A549 (cell line): ENCODE data around the gene MRFAP1. TPM values are rescaled to one million over a fixed set of nuclear protein-coding genes. Genes with fewer than 3 reads are reported as not detected.

Experiments used
- ATAC-seq, 2 experiments: fragments of 200-7000 bp in 1 of 2; fragments of >200 bp in 1 of 2; cut with Nextera tagmentation in 1 of 2; cut with Tn5 transposase in 1 of 2; 3 replicates each; pipeline versions ENCODE4 v1.8.0 to v1.9.1; 2018 to 2020; ENCODE audit warnings: mild to moderate bottlenecking in 1 of 2, moderate library complexity in 1 of 2
- CTCF ChIA-PET: fragments of 300-600 bp; sonication (Branson Sonifier 250); formaldehyde crosslinking; extraction: SDS; loops from one replicate; lab custom pipeline; 2021; ENCODE audit warnings: antibody characterized with exemption, inconsistent platforms; lab: Yijun Ruan, JAX
- POLR2A ChIA-PET: fragments of 350-600 bp; formaldehyde crosslinking; extraction: SDS; loops from one replicate; lab custom pipeline; 2021; ENCODE audit warnings: antibody characterized with exemption, inconsistent platforms; lab: Yijun Ruan, JAX
- DNase-seq, 2 experiments: peaks; one replicate each; pipeline versions ENCODE4 v3.0.0 to v3.0.0-alpha.2; 2011 to 2016; ENCODE audit warnings: low read depth in 1 of 2, low spot score in 1 of 2
- FAIRE-seq: peaks from 2 replicates; lab custom pipeline; 2011; peaks lifted over from hg19 to GRCh38; lab: Jason Lieb, UNC
- H3K27ac ChIP-seq, 2 experiments: fragments of >200 bp; sonication (Bioruptor Twin); formaldehyde crosslinking; 3 replicates each; pipeline ENCODE4 v1.5.1; 2016 to 2017
- H3K4me1 ChIP-seq: fragments of >200 bp; sonication (Bioruptor Twin); formaldehyde crosslinking; 3 replicates; pipeline ENCODE4 v1.6.1; 2016
- H3K4me2 ChIP-seq: fragments of >200 bp; sonication (Bioruptor Twin); formaldehyde crosslinking; 3 replicates; pipeline ENCODE4 v1.6.1; 2016
- H3K4me3 ChIP-seq: fragments of >200 bp; sonication (Bioruptor Twin); formaldehyde crosslinking; 3 replicates; pipeline ENCODE4 v1.5.1; 2016
- H3K9me3 ChIP-seq: fragments of >200 bp; sonication (Bioruptor Twin); formaldehyde crosslinking; 3 replicates; pipeline ENCODE4 v1.6.1; 2016
- CBX8 ChIP-seq: fragments of 200-600 bp; sonication (generic); IDR thresholded peaks from 2 replicates; pipeline ENCODE4 v1.6.1; 2016
- EHMT2 ChIP-seq: fragments of 200-600 bp; sonication (generic); IDR thresholded peaks from 2 replicates; pipeline ENCODE4 v1.6.1; 2016; ENCODE audit warnings: antibody characterized with exemption, low read depth, mild to moderate bottlenecking, moderate library complexity
- FOSB ChIP-seq: fragments of 250-450 bp; sonication (Bioruptor Pico); IDR thresholded peaks from 2 replicates; pipeline ENCODE4 v1.5.0; 2020; ENCODE audit warnings: mild to moderate bottlenecking, moderate library complexity
- FOSL2 ChIP-seq, 2 experiments: fragments of 450-650 bp in 1 of 2; fragments of >200 bp in 1 of 2; sonication (Bioruptor Twin) in 1 of 2; formaldehyde crosslinking; IDR thresholded peaks; 2 replicates each; pipeline versions ENCODE4 v1.5.0 to v1.6.1; 2016 to 2020; ENCODE audit warnings: mild to moderate bottlenecking in 1 of 2, moderate library complexity in 1 of 2
- FOXS1 ChIP-seq: fragments of 250-450 bp; sonication (Bioruptor Pico); IDR thresholded peaks from 2 replicates; pipeline ENCODE4 v1.5.0; 2020; ENCODE audit warnings: mild to moderate bottlenecking, moderate library complexity
- GATA3 ChIP-seq: IDR thresholded peaks from 2 replicates; pipeline ENCODE4 v1.6.1; 2012; ENCODE audit warnings: borderline replicate concordance
- HOXA7 ChIP-seq: fragments of 250-450 bp; sonication (Bioruptor Pico); IDR thresholded peaks from 2 replicates; pipeline ENCODE4 v1.5.0; 2020; ENCODE audit warnings: mild to moderate bottlenecking, moderate library complexity
- HOXB13 ChIP-seq: fragments of 250-450 bp; sonication (Bioruptor Pico); IDR thresholded peaks from 2 replicates; pipeline ENCODE4 v1.5.0; 2020; ENCODE audit warnings: low read depth, mild to moderate bottlenecking, moderate library complexity
- JUN ChIP-seq, 2 experiments: fragments of >200 bp; sonication (Bioruptor Twin); formaldehyde crosslinking; IDR thresholded peaks; 2 replicates in 1 of 2; 3 replicates in 1 of 2; pipeline ENCODE4 v1.6.1; 2016 to 2017
- POLR2A ChIP-seq: IDR thresholded peaks from 2 replicates; pipeline ENCODE4 v1.6.1; 2012; ENCODE audit warnings: mild to moderate bottlenecking, low read length
- POLR2AphosphoS2 ChIP-seq: conservative IDR thresholded peaks from 2 replicates; pipeline ENCODE4 v1.6.1; 2012; ENCODE audit warnings: low read length, improper control_type of control experiment, inconsistent platforms
- RAD21 ChIP-seq, 2 experiments: fragments of >200 bp in 1 of 2; sonication (Bioruptor Twin) in 1 of 2; formaldehyde crosslinking in 1 of 2; IDR thresholded peaks in 1 of 2; conservative IDR thresholded peaks in 1 of 2; 2 replicates in 1 of 2; 3 replicates in 1 of 2; pipeline ENCODE4 v1.6.1; 2012 to 2018; ENCODE audit warnings: inconsistent platforms in 1 of 2
- RARB ChIP-seq: fragments of 250-450 bp; sonication (Bioruptor Pico); IDR thresholded peaks from 2 replicates; pipeline ENCODE4 v1.8.0; 2021; ENCODE audit warnings: mild to moderate bottlenecking, moderate library complexity
- TFCP2L1 ChIP-seq: fragments of 250-450 bp; sonication (Bioruptor Pico); IDR thresholded peaks from 2 replicates; pipeline ENCODE4 v1.5.0; 2021; ENCODE audit warnings: mild to moderate bottlenecking
- ZC3H11A ChIP-seq: fragments of 450-650 bp; IDR thresholded peaks from 2 replicates; pipeline ENCODE4 v1.6.1; 2014; ENCODE audit warnings: antibody characterized with exemption, mild to moderate bottlenecking
- ZNF302 ChIP-seq: fragments of 250-450 bp; sonication (Bioruptor Pico); IDR thresholded peaks from 2 replicates; pipeline ENCODE4 v1.9.0; 2021; ENCODE audit warnings: inconsistent platforms, mild to moderate bottlenecking, moderate library complexity
- WGBS: methylation state at CpG from one replicate; pipeline ENCODE4 v1.1.6; 2017; ENCODE audit errors: missing lambda C conversion rate; 5-methylcytosine and 5-hydroxymethylcytosine counted together
- polyA plus RNA-seq, 4 experiments: library from polyadenylated mRNA; depleted of rRNA in 3 of 4; stranded (reverse); fragments of >200 nt; fragmentation: RNase III in 1 of 4; extraction: RNeasy Plus Mini Kit Qiagen cat#74134 plus additional on column Dnase treatment in 1 of 4; gene quantifications; 2 replicates in 3 of 4; 3 replicates in 1 of 4; pipeline ENCODE4 v1.2.3, GENCODE V29; 2011 to 2017
- TF ChIP-seq, protein P1 (sequence below): fragments of >200 bp; sonication (Bioruptor Twin); formaldehyde crosslinking; IDR thresholded peaks from 3 replicates; pipeline ENCODE4 v1.5.1; 2016
- TF ChIP-seq, protein P2 (sequence below): fragments of 250-450 bp; sonication (Bioruptor Pico); IDR thresholded peaks from 2 replicates; pipeline ENCODE4 v1.5.0; 2021; ENCODE audit warnings: mild to moderate bottlenecking, moderate library complexity, borderline replicate concordance
- TF ChIP-seq, protein P3 (sequence below): fragments of 150-350 bp; IDR thresholded peaks from 2 replicates; pipeline ENCODE4 v1.6.1; 2014; ENCODE audit warnings: low read depth, mild to moderate bottlenecking, low read length
- TF ChIP-seq, protein P4 (sequence below): IDR thresholded peaks from 2 replicates; pipeline ENCODE4 v1.6.1; 2012

Gene MRFAP1
- polyA plus RNA-seq, 2 of the 4 experiments (the other 2 are of a cell fraction) = 272 to 304 TPM

DNA sequence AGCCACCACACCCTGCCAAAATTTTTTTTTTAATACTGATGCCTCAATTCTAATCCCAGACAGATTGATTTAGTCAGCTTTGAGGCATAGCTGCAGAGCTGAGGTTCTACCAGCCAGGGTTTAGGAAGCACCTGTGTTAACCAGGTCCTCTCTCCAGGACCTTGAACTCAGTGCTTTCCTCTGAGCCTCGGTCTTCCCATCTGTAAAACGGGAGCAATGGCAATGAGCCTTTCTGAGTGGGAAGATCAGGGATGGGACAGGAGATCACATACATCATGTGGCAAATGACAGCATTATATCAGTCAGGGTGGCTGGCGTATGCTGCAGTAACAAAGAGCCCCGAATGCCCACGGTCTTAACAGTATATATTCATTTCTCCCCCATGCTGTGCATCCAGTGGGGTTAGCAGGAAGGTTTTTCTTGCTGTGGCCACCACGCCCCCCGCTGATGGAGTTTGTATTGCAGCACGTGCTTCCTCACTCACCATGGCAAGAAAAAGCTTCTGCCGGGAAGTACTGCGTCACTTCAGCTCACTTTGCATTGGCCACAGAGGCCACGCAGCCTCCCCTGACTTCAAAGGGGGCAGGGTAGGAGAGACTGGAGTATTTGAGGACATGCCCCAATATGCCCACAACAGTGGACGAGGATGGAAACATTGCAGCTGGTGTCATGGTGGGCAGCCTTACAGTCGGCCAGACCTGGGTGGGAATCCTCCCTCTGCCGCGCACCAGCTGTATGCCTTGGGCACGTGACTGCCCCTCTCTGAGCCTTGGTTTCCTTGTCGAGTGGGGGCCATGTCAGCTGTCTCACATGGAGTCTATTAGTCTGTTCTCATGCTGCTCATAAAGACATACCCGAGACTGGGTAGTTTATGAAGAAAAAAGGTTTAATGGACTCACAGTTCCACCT lies 24.1 kb upstream of the MRFAP1 start:
- FAIRE-seq = no peak
- no peak overlapping the region for H3K4me3 ChIP-seq
- TF ChIP-seq ZNF302 (no peak), EHMT2 (no peak), CBX8 (no peak), FOSB (CRISPR knock-in tag) (no peak), ZC3H11A (no peak)
- TF ChIP-seq, all 56 proteins: peak for 0
- H3K27ac ChIP-seq = no peak overlapping the region
- no peak for ATAC-seq
- CTCF ChIA-PET = interaction anchor here (0.7 kb wide), 1 partner anchor 25 kb away, joined by 3 read pairs; no protein-coding TSS in a partner anchor
- POLR2A ChIA-PET = no interaction called here
- DNase-seq = no peak
- H3K4me2 ChIP-seq = no peak overlapping the region
- no peaks in the 10 kb centered on the region for H3K9me3 ChIP-seq
- H3K4me1 ChIP-seq = no peaks in the 10 kb centered on the region
- 90% methylated on average over 14 of the region's 18 CpGs for WGBS

DNA sequence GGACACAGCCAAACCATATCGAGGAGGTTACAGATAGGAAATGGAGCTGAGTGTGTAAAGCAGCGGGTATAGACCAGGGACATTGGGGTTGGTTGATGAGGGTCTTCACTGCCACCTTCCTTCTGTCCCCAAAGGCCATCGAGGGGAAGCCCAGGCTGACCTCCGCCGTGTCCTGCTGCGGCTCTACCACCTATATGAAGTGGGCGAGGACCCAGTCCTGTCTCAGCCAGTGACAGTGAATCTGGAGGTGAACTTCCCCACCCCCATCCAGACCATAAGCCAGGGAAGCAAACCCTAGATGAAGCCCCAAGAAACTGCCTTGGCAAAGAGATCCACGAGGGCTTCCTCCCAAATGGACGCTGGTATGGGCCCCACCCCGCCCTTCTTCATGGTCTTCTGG lies 23.2 kb upstream of the MRFAP1 start:
- FAIRE-seq = no peak
- TF ChIP-seq, protein P1, sequence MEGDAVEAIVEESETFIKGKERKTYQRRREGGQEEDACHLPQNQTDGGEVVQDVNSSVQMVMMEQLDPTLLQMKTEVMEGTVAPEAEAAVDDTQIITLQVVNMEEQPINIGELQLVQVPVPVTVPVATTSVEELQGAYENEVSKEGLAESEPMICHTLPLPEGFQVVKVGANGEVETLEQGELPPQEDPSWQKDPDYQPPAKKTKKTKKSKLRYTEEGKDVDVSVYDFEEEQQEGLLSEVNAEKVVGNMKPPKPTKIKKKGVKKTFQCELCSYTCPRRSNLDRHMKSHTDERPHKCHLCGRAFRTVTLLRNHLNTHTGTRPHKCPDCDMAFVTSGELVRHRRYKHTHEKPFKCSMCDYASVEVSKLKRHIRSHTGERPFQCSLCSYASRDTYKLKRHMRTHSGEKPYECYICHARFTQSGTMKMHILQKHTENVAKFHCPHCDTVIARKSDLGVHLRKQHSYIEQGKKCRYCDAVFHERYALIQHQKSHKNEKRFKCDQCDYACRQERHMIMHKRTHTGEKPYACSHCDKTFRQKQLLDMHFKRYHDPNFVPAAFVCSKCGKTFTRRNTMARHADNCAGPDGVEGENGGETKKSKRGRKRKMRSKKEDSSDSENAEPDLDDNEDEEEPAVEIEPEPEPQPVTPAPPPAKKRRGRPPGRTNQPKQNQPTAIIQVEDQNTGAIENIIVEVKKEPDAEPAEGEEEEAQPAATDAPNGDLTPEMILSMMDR = no peak
- TF ChIP-seq FOXS1 = no peak
- no peak for TF ChIP-seq RARB (CRISPR knock-in tag)
- no peak for TF ChIP-seq HOXA7 (CRISPR knock-in tag)
- no peak for TF ChIP-seq HOXB13
- no peak for TF ChIP-seq EHMT2
- TF ChIP-seq, protein P2, sequence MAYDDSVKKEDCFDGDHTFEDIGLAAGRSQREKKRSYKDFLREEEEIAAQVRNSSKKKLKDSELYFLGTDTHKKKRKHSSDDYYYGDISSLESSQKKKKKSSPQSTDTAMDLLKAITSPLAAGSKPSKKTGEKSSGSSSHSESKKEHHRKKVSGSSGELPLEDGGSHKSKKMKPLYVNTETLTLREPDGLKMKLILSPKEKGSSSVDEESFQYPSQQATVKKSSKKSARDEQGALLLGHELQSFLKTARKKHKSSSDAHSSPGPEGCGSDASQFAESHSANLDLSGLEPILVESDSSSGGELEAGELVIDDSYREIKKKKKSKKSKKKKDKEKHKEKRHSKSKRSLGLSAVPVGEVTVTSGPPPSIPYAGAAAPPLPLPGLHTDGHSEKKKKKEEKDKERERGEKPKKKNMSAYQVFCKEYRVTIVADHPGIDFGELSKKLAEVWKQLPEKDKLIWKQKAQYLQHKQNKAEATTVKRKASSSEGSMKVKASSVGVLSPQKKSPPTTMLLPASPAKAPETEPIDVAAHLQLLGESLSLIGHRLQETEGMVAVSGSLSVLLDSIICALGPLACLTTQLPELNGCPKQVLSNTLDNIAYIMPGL (CRISPR knock-in tag) = no peak
- TF ChIP-seq FOSL2 (IDR thresholded peaks at IDR 0.05) = no peak
- no peak for TF ChIP-seq FOSL2 (CRISPR knock-in tag; IDR thresholded peaks at IDR 0.05)
- TF ChIP-seq, protein P3, sequence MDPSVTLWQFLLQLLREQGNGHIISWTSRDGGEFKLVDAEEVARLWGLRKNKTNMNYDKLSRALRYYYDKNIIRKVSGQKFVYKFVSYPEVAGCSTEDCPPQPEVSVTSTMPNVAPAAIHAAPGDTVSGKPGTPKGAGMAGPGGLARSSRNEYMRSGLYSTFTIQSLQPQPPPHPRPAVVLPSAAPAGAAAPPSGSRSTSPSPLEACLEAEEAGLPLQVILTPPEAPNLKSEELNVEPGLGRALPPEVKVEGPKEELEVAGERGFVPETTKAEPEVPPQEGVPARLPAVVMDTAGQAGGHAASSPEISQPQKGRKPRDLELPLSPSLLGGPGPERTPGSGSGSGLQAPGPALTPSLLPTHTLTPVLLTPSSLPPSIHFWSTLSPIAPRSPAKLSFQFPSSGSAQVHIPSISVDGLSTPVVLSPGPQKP = no peak
- no peak for TF ChIP-seq JUN (IDR thresholded peaks at IDR 0.05)
- no peak for TF ChIP-seq GATA3
- no peak for TF ChIP-seq TFCP2L1 (CRISPR knock-in tag)
- TF ChIP-seq, protein P4, sequence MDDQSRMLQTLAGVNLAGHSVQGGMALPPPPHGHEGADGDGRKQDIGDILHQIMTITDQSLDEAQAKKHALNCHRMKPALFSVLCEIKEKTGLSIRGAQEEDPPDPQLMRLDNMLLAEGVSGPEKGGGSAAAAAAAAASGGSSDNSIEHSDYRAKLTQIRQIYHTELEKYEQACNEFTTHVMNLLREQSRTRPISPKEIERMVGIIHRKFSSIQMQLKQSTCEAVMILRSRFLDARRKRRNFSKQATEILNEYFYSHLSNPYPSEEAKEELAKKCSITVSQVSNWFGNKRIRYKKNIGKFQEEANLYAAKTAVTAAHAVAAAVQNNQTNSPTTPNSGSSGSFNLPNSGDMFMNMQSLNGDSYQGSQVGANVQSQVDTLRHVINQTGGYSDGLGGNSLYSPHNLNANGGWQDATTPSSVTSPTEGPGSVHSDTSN = no peak
- TF ChIP-seq RAD21 (conservative IDR thresholded peaks at IDR 0.05 in 1 of 2, IDR thresholded peaks at IDR 0.05 in 1 of 2) = no peak
- TF ChIP-seq POLR2A = no peak
- no peak for TF ChIP-seq POLR2AphosphoS2

More for the DNA sequence above, 23.2 kb upstream of the MRFAP1 start:
- ChIA-PET CTCF (interaction anchor here (0.7 kb wide), 1 partner anchor 25 kb away, joined by 3 read pairs; no protein-coding TSS in a partner anchor), POLR2A (no interaction called here)
- DNase-seq = no peak
- Histone ChIP-seq H3K4me3 (no peak overlapping the region), H3K9me3 (no peaks in the 10 kb centered on the region), H3K4me1 (no peaks in the 10 kb centered on the region), H3K27ac (no peak overlapping the region), H3K4me2 (no peak overlapping the region)
- 96% methylated on average over 10 of the region's 10 CpGs for WGBS
- no peak for ATAC-seq
